ENCODE results near the gene MOB1B. TPM values are rescaled to one million over a fixed set of nuclear protein-coding genes. Genes with fewer than 3 reads are reported as not detected.

Gene MOB1B
- total RNA-seq, 1 donor from 2014 or later = 13.0 TPM

DNA sequence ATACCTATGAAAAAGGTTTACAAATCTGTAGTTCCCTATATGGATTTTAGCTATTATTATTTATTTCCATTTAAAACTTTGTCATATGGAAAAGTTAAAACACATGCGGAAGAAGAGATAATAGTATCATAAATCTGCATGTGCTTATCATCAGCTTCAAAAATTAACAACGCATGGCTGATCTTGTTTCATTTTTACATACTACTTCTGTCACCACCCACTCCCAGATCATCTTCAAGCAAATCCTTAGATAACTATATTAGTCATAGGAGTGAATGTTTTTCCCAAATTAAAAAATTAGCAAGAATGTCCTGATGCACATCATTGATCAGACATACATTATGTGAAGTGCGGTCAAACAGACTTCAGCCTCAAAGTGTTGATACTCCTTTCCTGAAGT, 24.6 kb upstream of the MOB1B start:
- Histone ChIP-seq H3K4me1 (no peaks in the 10 kb centered on the region), H3K27ac (no peak overlapping the region), H3K9me3 (no peaks in the 10 kb centered on the region), H3K4me3 (no peak overlapping the region), H3K36me3 (no peaks in the 10 kb centered on the region), H3K27me3 (no peaks in the 10 kb centered on the region)
- DNase-seq (ENCODE audit: extremely low spot score in 2 of 2) = no peak
- intact Hi-C loops (cut with DNase I) = no loop called here
- no peak for TF ChIP-seq POLR2AphosphoS5 (IDR thresholded peaks at IDR 0.05; ENCODE audit: insufficient read depth in 1 of 2, low read depth in 1 of 2)
- TF ChIP-seq, protein P1, sequence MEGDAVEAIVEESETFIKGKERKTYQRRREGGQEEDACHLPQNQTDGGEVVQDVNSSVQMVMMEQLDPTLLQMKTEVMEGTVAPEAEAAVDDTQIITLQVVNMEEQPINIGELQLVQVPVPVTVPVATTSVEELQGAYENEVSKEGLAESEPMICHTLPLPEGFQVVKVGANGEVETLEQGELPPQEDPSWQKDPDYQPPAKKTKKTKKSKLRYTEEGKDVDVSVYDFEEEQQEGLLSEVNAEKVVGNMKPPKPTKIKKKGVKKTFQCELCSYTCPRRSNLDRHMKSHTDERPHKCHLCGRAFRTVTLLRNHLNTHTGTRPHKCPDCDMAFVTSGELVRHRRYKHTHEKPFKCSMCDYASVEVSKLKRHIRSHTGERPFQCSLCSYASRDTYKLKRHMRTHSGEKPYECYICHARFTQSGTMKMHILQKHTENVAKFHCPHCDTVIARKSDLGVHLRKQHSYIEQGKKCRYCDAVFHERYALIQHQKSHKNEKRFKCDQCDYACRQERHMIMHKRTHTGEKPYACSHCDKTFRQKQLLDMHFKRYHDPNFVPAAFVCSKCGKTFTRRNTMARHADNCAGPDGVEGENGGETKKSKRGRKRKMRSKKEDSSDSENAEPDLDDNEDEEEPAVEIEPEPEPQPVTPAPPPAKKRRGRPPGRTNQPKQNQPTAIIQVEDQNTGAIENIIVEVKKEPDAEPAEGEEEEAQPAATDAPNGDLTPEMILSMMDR (IDR thresholded peaks at IDR 0.05) = no peak
- no peak for TF ChIP-seq POLR2A (IDR thresholded peaks at IDR 0.05)

DNA sequence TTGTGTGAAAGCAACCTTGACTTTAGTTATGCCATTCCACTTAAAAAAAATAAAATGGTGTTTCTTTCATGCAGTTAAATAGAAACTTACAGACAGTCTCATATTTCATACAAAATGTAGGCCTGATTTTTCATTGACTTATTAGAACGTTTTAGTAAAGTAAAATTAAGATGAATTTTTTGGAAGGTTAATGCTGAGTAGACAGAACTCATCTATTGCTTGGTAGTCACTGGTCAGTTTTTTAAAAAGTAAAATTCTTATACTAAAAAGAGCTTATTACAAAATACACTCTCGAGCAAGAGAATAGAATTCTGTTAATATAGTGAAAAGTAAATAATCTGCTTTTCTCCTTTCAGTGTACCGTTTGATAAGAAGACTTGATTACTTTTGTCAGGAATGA, 21.4 kb upstream of the MOB1B start:
- Histone ChIP-seq H3K27ac (no peak overlapping the region), H3K27me3 (no peaks in the 10 kb centered on the region), H3K4me3 (no peak overlapping the region), H3K4me1 (no peaks in the 10 kb centered on the region), H3K36me3 (no peaks in the 10 kb centered on the region), H3K9me3 (no peaks in the 10 kb centered on the region)
- TF ChIP-seq, protein P1 (IDR thresholded peaks at IDR 0.05) = no peak
- TF ChIP-seq POLR2A (IDR thresholded peaks at IDR 0.05) (no peak), POLR2AphosphoS5 (IDR thresholded peaks at IDR 0.05; ENCODE audit: insufficient read depth in 1 of 2, low read depth in 1 of 2) (no peak)
- no peak for DNase-seq (ENCODE audit: extremely low spot score in 2 of 2)
- intact Hi-C loops (cut with DNase I) = no loop called here

DNA sequence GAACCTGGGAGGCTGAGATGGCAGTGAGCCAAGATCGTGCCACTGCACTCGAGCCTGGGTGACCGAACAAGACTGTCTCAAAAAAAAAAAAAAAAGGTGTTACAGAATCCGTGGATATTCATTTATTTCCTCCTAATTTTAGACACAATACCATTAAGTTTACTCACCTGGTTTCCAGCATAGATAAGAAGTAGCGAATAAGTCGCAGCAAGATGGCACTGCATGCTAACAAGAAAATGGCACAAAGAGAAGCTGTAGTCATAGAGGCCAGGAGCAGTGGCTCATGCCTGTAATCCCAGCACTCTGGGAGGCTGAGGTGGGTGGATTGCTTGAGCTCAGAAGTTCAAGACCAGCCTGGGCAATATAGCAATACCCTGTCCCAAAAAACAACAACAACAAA, 17.0 kb upstream of the MOB1B start:
- TF ChIP-seq POLR2AphosphoS5 (IDR thresholded peaks at IDR 0.05; ENCODE audit: insufficient read depth in 1 of 2, low read depth in 1 of 2) = no peak
- TF ChIP-seq POLR2A (IDR thresholded peaks at IDR 0.05) = no peak
- TF ChIP-seq, protein P1 (IDR thresholded peaks at IDR 0.05) = no peak
- no peak overlapping the region for H3K4me3 ChIP-seq
- no peak for DNase-seq (ENCODE audit: extremely low spot score in 2 of 2)
- no peaks in the 10 kb centered on the region for H3K27me3 ChIP-seq
- no peak overlapping the region for H3K27ac ChIP-seq
- intact Hi-C loops (cut with DNase I) = no loop called here
- no peaks in the 10 kb centered on the region for H3K4me1 ChIP-seq
- no peaks in the 10 kb centered on the region for H3K9me3 ChIP-seq
- no peaks in the 10 kb centered on the region for H3K36me3 ChIP-seq

DNA sequence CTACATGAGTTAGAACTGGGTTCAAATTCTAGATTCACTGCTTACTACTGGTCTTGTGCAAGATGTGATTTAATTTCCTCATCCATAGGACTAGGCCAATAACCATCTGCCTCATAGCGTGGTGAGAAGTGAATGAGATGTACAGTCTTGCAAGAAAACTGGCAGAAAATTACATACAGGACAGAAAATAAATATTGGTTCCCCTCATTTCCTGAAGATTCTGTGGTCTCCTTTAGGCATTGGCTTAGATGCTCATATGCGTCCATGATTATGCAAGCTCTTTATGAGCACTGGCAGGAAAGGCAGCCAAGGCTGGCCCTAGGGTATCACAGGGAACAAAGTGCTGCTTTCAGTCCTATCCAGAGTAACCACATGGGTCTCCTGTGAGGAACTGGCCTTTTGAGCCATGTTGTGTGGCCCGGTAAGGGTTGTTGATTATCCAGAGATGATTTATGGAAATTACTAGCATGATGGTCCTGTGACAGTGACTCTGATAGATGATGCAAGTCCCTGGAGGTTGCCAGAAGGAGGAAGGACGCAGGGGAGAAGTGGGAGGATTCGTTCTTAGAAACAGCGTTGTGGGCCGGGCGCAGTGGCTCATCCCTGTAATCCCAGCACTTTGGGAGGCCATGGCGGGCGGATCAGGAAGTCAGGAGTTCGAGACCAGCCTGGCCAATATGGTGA, 9.9 kb upstream of the MOB1B start:
- Histone ChIP-seq H3K27ac (no peak overlapping the region), H3K4me3 (no peak overlapping the region), H3K9me3 (no peaks in the 10 kb centered on the region), H3K4me1 (no peaks in the 10 kb centered on the region), H3K36me3 (no peaks in the 10 kb centered on the region), H3K27me3 (no peaks in the 10 kb centered on the region)
- intact Hi-C loops (cut with DNase I) = no loop called here
- no peak for DNase-seq (ENCODE audit: extremely low spot score in 2 of 2)
- TF ChIP-seq POLR2A (IDR thresholded peaks at IDR 0.05) = no peak
- no peak for TF ChIP-seq POLR2AphosphoS5 (IDR thresholded peaks at IDR 0.05; ENCODE audit: insufficient read depth in 1 of 2, low read depth in 1 of 2)
- TF ChIP-seq, protein P1 (IDR thresholded peaks at IDR 0.05) = no peak

DNA sequence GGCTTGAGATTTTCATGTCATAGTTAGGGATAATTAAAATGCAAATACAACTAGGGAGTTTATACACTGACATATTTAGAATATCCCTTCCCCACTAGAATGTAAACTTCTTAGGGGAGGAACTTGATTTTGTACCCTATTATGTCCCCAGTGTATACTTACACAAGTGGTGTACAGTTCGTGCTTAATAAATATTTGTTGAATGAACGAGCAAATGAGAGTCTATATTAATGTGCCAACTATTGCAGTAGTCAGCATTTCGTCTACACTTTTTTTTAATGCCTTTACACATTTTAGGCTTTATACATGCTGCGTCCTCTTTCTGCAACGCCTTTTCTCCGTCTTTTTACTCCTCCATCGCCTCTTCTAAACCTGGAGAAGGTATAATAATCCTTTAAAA, 8.4 kb upstream of the MOB1B start:
- Histone ChIP-seq H3K27ac (no peak overlapping the region), H3K9me3 (no peaks in the 10 kb centered on the region), H3K27me3 (no peaks in the 10 kb centered on the region), H3K4me3 (no peak overlapping the region), H3K36me3 (no peaks in the 10 kb centered on the region), H3K4me1 (no peaks in the 10 kb centered on the region)
- intact Hi-C loops (cut with DNase I) = no loop called here
- no peak for DNase-seq (ENCODE audit: extremely low spot score in 2 of 2)
- TF ChIP-seq, protein P1 (IDR thresholded peaks at IDR 0.05) = no peak
- TF ChIP-seq POLR2AphosphoS5 (IDR thresholded peaks at IDR 0.05; ENCODE audit: insufficient read depth in 1 of 2, low read depth in 1 of 2) (no peak), POLR2A (IDR thresholded peaks at IDR 0.05) (no peak)

Data from vagina (tissue), 2 donors.